Superior temporal gyrus (tissue), 1 donor: ENCODE data around the gene HMOX2.

ENCODE experiments used
- DNase-seq: peaks from one replicate; pipeline ENCODE4 v3.0.0-alpha.2; 2016; ENCODE audit errors: extremely low spot score

The HMOX2 gene, protein sequence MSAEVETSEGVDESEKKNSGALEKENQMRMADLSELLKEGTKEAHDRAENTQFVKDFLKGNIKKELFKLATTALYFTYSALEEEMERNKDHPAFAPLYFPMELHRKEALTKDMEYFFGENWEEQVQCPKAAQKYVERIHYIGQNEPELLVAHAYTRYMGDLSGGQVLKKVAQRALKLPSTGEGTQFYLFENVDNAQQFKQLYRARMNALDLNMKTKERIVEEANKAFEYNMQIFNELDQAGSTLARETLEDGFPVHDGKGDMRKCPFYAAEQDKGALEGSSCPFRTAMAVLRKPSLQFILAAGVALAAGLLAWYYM

DNA sequence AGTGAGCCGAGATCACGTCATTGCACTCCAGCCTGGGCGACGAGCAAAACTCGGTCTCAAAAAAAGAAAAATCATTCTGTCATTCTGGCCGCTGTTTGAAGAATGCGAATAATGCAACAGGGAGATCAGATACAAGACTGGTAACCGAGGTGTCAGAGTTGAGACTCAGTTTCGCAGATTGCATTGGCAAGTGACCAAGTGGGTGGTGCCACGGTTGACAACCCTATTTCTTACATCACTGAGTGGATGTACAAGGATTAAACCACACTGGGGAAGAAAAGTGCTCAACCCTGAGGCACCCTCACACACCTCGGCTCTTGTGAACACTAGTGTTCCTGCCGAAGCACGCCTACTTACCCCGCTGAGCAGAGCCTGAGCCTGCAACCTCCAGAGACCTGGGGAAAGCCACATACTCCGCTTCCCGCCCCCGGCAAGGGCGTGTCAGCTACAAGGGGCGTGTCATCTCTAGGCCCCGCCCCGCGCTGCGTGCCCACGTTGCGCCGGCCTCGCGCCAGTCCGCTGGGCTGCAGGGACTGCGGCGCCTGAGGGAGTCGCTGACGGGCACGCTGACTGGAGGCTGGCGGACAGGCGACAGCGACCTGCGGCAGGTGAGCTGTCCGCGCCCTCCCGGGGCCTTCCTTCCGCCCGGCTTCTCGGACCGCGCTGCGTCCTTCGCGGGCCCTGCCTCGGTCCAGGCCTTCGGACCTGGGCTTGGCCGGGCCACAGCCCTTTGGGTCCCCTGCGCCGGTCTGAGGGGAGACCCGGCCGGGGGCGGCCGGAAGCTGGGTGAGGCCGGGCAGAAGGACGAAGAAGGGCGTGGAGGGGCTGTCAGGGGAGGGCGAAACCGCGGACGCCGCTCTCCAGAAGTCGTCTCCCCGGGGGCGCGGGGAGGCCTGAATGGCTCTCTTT is at the start of gene HMOX2:
Gene HMOX2, plus strand, starts transcription at position 519 of the 909 bp plus-strand sequence. CDS start 29,127 bp downstream, outside the sequence.
- DNase-seq: peak; percentile 93

DNA sequence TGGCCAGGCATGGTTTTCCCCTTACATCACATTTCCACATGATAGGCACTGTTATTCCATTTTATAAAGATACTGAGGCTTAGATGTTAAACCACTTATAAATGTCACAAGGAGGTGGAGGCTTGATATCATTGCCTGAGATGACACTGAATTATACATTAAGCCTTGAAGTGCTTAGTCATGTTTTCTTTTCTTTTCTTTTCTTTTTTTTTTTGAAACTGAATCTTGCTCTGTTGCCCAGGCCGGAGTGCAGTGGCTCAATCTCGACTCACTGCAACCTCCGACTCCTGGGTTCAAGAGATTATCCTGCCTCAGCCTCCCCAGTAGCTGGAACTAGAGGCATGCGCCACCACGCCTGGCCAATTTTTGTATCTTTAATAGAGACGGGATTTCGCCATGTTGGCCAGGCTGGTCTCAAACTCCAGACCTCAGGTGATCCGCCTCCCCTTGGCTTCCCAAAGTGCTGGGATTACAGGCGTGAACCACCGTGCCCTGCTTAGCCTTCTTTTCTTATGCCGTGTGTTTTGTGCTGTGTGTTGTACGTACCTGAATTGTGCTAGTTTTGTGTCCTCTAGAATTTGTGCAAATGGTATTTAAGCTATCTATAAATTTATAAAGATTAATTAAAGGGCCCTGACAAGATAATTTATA is 49.4 kb upstream of the HMOX2 start:
- no peak for DNase-seq

DNA sequence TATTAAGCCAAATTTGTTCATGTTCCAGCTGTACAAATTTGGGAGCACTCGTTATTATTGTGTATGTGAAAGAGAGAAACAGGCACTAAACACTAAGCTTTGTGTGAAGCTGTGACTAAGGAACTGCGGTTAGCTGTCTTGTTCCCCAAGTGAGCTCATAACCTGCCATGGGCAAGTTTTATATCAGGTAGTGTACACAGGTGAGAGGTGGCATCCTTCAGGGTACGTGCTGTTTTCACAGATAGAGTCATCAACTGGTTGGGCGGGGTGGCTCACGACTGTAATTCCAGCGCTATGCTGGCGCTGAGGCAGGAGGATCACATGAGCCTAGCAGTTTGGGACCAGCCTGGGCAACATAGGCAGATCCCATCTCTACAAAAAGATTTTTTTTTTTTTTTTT is 47.7 kb upstream of the HMOX2 start:
- no peak for DNase-seq

DNA sequence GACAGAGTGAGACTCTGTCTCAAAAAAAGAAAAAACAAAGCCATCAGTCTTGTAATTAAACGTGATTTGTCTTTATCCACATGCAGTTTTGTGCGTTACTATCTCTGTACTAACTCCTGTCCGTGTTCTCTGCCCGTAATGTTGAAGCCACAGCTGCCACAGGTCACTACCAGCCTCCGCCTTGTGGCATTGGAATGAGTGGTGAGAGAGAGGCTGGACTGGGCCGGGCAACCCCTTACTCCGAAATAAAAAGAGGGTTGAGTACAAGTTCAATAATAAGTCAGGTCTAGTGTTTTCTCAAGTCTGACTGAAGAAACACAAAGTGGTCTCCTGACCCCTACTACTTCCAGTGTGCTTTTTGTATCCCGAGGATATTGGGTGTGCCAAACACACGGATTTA is 45.2 kb upstream of the HMOX2 start:
- DNase-seq: no peak

DNA sequence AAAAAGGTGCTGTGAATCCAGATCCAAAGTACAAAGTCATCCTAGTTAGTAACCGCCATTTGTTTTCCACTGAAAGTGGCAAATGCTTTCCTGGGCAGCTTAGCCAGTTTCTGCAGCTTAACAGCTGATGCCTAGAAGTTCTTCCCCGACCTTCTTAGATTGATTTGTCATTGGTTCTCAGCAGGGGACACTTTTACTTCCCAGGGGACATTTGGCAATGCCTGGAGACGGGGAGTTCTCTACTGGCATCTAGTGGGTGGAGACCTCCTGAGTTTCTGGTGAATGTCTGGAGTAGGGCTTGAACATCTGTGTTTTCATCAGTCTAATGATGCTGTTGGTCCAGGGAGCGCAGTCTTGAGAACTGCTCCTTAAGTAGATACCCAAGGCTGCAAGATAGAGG is 43.0 kb upstream of the HMOX2 start:
- no peak for DNase-seq

DNA sequence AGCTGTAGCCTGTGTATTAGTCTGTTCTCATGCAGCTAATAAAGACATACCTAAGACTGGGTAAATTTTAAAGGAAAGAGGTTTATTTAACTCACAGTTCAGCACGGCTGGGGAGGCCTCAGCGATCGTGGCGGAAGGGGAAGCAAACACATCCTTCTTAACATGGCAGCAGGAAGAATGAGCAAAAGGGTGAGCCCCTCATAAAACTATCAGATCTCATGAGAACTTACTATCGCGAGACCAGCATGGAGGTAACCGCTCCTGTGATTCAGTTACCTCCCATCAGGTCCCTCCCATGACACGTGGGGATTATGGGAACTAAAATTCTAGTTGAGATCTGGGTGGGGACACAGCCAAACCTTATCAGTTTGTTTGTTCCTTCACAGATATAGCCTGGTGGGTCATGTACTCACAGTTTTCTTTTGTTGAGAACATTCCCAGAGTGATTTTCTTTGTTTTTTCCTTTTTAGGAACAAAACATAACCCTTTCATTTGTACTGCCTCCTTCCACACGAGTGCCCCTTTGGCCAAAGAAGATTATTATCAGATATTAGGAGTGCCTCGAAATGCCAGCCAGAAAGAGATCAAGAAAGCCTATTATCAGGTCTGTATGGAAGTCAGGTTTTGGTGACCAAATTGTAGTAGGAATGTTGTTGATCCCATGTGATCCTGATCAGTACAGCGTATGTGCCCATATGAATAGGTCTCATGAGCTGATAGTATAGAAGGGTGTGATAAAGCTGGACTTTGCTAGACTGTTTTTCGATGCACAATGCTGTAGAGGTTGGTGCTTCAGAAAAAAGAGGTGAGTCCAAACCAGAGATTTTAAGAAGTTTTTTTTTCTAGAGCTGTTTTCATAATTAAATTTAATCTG is 42.0 kb upstream of the HMOX2 start:
- no peak for DNase-seq

DNA sequence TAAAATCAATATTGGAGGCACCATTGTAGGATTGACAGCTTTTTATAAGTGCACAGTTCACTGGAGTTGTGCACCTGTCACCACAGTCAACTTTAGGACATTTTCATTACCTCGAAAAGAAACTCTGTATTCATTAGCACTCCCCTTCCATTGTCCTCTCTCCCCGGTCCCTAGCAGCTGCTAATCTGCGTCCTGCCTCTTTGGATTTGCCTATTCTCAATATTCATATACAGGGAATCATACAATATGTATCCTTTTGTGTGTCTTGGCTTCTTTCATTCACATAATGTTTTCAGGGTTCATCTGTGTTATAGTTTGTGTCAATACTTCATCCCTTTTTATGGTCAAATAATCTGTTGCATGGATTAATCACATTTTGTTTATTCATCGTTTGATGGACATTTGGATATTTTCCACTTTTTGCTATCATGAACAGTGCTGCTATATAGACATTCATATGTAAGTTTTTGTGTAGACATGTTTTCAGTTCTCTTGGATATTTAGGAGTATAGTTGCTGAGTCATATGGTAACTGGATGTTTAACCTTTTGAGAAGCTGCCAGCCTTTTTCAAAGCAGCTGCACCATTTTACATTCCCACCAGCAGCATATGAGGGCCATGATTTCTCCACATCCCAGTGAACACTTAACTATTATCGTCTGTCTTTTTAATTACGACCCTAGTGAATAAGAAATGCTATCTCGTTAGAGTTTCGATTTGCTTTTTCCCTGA is 40.7 kb upstream of the HMOX2 start:
- no peak for DNase-seq

DNA sequence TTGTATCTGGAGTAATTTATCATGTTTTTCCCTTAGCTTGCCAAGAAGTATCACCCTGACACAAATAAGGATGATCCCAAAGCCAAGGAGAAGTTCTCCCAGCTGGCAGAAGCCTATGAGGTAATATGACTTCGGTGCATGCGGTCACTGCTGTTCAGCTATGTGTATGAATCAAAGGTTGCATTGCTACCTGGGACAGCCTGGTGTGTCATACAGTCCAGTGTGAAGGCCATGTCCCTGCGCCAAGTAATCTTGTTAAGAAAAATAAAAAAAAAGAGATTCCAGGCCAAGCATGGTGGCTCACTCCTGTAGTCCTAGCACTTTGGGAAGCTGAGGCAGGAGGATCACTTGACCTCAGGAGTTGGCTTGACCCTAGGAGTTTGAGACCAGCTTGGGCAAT is 38.8 kb upstream of the HMOX2 start:
- DNase-seq: no peak

DNA sequence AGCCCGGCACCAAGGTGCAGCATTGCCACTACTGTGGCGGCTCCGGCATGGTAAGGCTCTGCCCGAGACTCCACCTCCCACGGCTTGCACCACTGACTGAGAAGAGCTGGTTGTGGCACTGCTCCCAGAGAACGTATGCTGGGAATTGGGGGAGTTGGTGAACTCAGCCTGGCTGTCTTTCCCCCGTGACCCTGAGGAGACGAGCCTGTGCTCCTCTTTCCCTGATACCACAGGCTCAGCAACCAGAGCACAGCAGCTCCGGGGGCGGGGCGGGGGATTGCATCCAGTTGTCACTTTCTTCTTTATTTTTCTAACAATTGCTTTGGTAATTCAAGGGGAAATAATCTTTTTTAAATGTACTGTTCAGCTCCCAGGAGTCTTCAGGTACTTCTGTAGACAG is 33.8 kb upstream of the HMOX2 start:
- DNase-seq: no peak

DNA sequence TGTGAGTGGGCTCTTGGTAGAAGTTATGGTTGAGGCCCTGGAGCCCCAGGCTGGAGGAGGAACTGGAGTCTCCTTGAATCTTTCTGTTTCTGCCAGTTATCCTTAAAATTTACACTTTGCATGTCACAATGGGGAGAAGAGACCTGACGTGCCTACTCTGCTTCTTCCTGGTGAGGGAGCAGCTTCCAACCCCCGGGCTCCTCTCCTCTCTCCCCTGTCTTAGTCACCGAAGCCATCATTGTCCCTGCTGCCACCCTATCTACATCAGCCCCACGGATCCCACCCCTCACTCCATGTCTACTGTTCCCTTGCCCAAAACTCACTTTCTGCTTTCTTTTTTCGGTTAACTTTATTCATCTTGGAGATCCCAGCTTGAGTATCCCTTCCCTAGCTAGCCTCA is 32.9 kb upstream of the HMOX2 start:
- DNase-seq: no peak

DNA sequence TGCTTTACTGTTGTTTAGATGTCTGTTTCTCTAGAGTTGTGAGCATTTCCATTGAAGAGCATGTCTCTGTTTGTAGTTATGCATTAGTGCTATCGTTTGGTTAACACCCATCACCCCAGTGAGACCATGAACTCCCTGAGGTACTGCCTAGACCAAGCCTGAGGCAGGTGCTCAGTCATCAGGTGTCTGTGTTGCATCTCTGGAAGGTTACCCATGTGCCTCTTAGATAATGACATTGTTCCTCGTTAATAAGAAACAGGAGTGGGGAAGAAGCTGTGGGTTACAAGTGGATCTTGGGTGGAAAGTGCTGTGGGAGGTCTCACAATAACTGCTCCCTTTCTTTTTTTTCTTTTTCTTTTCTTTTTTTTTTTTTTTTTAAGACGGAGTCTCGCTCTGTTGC is 32.2 kb upstream of the HMOX2 start:
- no peak for DNase-seq

DNA sequence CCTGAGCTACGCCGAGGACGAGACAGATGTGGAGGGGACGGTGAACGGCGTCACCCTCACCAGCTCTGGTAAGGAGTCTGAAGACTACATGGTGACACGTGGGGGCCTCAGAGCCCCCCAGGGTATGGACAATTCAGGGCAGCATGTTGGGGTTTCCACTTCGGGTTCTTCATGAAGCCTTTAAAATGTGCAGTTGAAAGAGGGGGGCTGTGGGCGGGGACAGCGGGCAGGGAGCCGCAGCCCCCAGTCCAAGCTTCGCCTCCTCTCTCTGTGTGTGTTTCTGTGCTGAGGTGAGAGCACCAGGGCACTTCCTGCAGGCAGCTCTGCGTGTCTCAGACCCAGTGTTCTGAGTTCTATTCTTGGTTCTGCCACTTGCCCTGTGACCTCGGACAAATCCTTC is 25.8 kb upstream of the HMOX2 start:
- DNase-seq: no peak

DNA sequence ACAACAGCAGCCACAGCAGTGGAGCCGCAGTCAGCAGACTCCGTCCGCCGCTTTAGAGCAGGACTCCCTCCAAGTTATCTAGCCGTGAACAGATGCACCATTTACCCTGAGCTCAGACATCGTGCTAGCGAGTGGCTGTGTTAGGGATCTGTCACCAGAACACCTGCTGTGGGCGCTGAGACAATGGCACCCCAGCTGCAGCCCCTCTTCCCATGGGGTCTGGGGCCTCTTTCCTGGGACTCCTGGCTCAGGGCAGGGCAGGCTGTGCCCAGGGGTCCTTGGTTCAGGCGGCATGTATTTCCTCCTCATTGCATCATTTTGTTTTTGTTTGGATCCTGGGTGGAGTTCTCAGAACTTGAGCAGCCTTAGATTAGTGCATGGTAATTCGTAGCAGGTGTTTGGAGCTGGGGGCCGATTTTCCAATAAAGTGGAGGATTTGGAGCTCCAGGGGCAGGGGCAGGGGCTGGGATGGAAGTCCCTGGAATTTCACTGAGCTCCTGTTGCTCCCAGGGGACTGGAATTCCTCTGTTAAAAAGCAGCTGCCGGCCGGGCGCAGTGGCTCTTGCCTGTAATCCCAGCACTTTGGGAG is 25.2 kb upstream of the HMOX2 start:
- DNase-seq: no peak

DNA sequence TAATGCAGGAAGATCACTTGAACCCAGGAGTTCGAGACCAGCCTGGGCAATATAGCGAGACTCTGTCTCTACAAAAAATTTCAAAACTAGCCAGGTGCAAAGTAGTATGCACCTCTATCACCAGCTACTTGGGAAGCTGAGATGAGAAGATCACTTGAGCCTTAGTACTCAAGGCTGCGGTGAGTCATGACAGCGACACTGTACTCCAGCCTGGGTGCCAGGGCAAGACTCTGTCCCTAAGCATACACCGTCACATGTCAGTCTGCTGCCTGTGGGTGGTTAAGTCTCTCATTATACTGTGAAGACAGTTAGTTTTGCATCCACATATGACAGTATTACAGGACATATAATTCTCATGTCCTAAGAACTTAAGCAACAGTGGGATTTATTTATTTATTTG is 23.5 kb upstream of the HMOX2 start:
- no peak for DNase-seq

DNA sequence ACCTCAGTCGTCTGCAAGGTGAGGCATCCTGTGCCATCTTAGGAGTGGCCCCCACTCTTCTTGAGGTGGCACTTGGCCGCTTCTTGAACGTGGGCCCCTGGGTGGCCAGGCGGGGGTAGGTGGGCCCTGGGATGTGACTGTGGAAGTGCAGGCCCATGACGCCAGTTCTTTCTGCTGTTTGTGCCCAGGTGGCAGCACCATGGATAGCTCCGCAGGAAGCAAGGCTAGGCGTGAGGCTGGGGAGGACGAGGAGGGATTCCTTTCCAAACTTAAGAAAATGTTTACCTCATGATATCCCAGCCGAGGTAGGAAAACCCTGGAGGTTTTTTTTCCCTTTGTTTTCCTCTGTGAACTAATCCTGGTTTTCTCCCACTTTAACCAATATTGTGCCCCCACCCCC is 21.6 kb upstream of the HMOX2 start:
- no peak for DNase-seq

DNA sequence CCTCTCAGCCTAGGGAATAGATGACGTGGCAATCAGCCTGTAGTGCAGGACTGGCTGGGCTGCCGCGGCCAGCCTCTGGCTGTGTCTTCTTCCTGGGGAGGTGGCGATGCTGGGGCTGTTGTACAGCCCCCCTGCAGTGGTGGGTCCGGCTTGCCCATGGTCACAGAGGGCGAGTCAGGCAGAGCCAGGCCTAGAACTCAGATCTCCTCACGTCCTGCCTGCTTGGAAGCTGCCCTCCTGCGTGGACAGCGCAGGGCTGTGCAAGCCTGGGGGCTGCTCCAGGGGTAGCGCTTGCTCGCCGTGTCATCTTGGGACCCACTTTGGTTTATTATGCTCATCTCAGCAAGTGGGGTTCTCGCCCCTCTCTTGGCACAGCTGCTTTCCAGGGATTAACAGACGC is 21.1 kb upstream of the HMOX2 start:
- DNase-seq: no peak

DNA sequence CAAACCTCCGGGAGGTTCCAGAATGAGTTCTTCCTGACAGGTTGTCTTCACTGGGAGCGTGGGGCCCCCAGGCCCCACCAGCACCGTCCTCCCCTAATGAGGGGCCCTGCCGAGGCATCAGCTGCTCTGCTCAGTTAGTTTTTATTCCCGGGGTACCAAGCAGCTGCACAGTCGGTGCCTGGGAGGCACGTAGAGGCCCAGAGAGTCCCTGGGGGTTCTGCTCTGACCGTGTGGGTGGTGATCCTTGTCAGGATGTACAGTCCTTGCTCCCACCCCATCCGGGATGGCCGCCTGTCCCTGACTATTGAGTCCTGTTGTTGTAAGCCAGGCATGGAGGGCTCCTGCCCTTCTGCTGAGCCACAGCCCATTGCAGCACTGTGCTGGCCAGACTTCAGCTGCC is 20.2 kb upstream of the HMOX2 start:
- no peak for DNase-seq

DNA sequence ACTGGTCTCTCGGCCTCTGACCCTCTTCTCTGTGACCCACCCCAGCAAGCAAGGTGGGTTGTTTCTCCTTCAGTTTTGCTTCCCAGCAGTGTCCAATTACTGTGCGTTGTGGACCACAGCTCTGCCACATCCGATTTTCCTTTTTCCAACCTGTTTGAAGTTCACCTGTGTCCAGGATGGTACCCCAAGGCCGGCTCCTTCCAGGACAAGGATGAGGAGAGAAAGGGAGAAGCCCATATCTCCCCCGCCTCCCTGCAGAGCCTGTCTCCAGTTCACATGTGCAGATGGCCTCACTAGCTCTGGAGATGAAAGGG is 15.3 kb upstream of the HMOX2 start:
- DNase-seq: no peak

DNA sequence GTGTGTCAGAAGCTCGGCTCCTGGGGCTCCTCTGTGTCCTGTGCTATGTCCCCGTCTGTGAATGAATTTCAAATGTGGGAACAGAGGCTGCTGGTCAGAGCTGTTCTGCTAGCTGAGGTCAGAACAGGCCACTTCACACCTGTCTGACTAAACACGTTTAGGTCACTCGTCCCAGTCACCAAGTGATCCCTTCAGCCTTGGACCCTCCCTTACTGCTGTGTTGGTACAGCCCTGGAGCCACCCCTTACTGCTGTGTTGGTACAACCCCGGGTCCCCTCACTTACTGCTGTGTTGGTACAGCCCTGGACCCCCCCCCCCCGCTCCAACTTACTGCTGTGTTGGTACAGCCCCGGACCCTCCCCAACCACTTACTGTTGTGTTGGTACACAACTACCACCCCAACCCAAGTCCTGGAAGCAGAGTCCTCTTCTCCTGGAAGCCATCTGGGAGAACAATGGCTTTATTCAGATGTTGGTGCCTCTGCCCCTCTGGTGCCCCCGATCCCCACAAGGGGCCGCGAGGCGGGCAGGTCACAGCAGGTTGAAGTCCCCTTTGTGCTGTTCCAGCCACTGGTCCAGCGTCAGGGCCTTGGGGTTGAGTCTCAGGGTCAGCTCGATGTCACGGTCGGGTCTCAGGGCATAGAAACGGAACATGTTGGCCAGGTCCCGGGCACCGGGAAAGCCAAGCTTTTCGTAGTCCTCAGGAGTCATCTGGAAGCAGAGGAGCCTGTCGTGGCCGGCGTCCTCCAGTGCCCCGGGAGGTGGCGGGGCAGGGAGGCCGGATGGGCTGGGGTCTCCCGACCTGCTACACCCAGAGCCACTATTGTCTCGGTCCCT is 14.7 kb upstream of the HMOX2 start:
- DNase-seq: peak; percentile 24
